GM18909 (cell line): ENCODE measurements around the gene PLEKHA8.
A peak's percentile ranks its signal among the peaks of the same experiment; 100 is the strongest.

Experiments
- ATAC-seq: cut with Tn5 transposase; IDR thresholded peaks from one replicate; pipeline ENCODE4 v1.9.1; 2021; ENCODE audit warnings: mild to moderate bottlenecking; ENCODE audit not compliant: unreplicated experiment, poor library complexity

PLEKHA8 gene, protein sequence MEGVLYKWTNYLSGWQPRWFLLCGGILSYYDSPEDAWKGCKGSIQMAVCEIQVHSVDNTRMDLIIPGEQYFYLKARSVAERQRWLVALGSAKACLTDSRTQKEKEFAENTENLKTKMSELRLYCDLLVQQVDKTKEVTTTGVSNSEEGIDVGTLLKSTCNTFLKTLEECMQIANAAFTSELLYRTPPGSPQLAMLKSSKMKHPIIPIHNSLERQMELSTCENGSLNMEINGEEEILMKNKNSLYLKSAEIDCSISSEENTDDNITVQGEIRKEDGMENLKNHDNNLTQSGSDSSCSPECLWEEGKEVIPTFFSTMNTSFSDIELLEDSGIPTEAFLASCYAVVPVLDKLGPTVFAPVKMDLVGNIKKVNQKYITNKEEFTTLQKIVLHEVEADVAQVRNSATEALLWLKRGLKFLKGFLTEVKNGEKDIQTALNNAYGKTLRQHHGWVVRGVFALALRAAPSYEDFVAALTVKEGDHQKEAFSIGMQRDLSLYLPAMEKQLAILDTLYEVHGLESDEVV

DNA sequence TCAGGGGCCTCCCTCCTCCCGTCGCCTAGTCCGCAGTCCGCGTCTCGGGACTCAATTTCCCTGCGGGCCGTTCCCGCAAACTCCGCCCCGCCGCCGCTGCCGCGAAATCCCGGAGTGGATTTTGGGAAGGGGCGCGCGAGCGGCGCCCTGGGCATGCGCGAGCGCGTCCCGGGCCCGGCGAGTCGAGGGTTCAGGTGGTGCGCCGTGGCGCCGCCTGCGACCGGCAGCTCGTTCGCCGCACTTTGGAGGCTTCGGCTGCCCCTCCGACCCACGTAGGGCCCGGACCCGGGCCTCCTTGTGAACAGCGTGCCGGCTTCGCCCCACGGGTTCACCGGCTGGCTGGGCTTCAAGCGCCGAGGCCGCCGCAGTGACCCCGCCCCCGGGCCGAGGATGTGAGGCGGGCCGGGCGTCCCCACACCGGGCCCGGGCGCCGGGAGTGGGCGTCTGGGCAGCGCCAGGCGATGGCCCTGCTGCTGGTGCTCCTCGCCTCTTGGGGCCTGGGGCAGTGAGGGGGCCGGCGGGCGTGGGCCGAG lies at the start of gene PLEKHA8:
Gene PLEKHA8, plus strand, starts transcription at position 197 of the 533 bp plus-strand sequence. CDS start 351 bp downstream, outside the sequence.
- peak; percentile 53 for ATAC-seq

DNA sequence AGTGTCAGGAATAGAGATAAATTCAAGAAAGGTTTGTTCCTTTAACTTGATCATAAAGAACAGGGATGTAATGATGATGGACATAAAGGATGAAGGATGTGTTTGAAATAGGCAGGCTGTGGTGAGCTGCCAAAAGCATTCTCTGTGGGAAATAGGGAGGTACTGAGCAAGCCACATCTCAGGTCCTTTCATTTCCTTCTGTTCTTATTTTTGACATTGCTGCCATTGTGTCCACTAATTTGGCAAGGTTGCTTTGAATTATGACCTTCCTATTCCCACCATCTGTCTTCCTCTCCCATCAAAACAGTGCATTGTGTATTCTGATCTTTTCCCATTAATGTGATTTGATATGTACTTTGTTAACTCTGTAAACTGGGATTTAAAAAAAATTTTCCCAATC lies 48.1 kb upstream of the PLEKHA8 start:
- no peak for ATAC-seq

DNA sequence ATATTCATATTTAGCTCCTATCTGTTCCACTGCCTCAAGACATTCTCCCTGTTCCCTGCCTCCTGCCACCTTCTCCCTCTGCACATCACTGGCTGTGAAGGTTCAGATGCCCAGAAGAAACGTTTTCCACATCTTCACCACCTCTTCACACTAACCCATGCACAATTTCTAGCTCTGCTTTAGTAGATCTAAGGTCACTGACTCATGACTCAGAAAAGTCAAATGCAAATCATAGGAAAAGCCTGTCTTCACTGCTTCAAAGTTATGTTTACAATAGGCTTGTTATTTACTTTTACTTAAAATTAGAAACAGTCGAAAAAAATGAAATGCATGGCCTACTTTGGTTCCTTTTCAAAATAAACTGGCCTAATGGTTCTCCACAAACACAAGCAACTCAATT lies 41.1 kb upstream of the PLEKHA8 start:
- no peak for ATAC-seq

DNA sequence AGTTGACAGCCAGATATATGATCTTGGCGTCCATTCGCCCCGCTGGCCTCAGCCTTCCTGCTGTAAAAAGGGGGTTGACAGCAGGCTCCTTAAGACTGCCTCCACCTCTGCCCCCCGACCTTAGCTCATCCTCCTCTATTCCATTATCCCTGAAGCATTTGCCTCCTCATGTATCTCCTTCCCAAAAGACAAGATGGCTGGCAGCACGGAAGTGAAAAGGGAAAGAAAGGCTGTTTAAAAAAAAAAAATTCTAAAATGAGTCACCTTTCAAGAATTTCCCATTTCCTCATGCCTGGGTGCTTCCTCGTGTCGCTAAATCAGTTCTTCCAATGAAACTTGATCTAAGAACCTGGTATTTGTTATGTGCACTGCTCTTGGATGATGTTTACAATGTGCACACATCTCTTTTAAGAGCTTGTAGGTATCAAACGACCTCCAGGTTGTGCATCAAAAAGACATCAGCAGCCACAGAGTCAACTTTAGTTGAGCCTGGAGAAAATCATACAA lies 40.3 kb upstream of the PLEKHA8 start:
- no peak for ATAC-seq

DNA sequence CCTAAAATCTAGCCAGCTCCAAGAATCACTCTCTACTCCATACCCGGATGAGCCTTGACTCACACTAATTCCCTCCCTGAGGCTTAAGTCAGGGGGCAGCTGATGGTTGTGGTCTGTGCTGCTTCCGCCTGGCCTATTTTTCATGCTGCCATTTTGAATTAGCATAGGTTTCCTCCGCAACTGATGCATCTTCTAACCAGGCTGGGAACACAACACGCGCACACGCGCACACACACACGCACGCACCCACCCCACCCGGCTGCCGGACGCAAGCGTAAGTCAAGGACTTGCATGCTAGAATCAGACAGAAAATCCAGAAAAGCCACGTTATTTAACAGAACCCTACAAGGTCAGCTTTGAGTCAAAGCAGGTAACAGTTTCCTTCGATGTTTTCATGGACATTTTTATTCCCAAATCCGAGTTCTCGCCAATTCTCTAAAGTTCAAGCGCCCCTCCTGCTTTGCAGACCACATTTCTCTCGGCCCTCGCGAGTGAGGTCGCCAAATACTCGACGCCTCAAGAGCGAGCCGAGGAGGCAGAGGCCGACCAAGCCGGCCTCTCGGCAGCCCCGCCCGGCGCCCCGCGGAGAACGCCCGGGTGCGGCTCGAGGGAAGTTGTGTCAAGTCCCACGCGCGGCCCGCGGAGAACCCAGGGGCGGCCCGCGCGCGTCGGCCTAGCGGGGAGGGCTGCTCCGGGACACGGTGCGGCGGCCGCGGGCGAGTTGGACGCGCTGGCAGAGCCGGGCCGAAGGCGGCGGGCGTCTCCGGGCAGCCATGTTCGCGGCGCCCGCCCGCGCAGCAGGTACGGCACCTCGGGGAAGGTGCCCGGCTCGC lies 39.6 kb upstream of the PLEKHA8 start:
- peak; percentile 42 for ATAC-seq

DNA sequence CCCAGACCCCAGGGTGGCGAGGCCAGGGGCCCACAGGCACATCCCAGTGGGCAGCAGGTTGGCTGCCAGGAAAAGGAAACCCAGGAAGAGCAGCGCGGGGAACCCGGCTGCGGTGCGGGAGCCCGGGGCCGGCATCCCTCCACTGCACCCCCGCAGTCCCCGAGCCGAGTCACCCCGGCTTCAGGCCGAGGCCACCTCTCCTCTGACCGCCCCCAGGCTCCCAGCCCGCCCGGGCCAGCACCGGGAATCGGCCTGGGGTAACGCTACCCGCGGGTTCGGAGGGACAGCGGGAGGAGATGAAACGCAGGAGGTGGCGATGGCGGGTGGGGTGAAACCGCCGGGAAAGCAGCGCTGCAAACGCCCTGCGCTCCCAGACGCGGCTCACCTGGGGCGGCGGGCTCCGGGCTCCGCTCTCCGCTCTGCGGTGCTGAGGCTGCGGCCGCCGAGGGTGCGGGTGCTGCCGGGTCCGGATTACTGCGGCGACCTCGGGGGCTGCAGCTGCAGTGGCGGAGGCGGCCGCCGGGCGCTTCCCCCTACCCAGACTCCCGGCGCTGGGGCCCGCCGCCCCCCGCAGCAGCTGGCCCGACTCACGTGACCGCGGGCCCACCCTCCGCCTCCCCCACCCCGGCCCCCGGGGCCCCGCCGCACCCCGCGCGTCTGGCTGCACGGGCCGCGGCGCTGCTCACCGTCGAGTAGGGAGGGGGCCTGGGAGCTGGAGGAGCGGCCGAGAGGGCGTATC lies 38.8 kb upstream of the PLEKHA8 start, which contains the start of gene SCRN1:
Gene SCRN1, minus strand, starts transcription at position 545 of the 739 bp plus-strand sequence. CDS start 20,734 bp downstream, outside the sequence.
- ATAC-seq = peak; percentile 39

DNA sequence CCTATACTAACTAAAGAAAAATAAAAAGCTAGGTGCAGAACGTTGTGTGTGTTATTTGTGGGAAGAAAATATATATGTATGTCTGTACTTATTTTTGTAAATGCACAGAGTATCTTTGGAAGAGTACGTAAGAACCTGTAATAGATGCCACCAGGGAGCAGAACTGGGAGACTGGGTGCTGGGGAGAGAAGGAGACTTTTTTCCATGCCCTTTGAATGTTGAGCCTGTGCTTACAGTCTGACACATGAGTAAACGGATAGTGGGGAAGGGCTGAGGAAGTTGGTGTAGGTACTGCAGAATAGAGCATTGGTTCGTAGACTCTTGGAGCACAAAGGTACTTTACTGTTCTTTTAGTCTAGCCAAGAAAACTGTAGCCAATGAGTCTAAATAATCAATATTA lies 37.3 kb upstream of the PLEKHA8 start:
- no peak for ATAC-seq

DNA sequence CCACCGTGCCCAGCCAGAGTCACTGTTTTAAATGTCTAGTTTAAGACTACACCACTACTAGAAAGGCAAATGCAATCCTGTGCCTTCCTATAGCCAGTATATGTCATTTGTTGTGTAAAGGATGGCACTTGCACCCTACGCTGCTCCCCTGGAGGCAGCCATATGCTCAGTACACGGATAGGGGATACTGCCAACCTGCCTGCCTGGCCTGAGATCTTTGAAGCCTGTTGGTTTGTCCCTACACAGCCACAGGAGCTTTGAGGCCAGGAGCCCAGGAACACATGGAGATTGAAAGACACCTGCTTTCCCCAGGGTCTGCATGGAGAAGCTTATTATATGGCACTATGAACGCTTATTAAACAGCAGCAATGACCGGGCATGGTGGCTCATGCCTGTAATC lies 36.3 kb upstream of the PLEKHA8 start:
- ATAC-seq = no peak

DNA sequence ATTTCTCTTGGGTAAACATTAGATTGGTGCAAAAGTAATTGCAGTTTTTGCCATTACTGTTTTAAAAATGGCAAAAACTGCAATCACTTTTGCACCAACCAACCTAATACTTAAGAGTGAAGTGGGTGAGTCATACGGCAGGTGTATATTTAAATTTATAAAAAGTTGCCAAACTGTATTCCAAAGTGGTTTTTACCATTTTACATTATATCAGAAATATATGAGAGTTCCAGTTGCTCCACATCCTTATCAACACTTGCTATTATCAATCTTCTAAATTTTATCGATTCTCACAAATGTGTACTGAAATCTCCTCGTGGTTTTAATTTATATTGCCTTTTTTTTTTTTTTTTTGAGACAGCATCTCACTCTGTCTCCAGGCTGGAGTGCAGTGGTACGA lies 35.1 kb upstream of the PLEKHA8 start:
- no peak for ATAC-seq

DNA sequence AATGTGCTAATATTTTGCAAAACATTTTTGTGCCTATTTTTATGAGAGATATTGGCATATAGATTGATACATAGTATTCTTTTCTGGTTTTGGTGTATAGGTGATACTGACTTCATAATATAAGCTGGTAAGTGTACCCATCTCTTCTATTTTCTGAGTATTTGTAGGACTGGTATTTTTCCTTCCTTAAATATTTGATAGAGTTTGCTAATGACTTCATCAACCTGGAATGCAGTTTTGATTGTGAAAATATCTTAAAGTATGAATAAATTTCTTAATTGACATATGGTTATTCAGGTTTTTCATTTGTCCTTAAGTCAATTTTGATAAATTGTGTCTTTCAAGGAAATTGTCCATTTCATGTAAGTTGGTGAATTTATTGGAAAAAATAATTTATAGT lies 32.6 kb upstream of the PLEKHA8 start:
- ATAC-seq = no peak

DNA sequence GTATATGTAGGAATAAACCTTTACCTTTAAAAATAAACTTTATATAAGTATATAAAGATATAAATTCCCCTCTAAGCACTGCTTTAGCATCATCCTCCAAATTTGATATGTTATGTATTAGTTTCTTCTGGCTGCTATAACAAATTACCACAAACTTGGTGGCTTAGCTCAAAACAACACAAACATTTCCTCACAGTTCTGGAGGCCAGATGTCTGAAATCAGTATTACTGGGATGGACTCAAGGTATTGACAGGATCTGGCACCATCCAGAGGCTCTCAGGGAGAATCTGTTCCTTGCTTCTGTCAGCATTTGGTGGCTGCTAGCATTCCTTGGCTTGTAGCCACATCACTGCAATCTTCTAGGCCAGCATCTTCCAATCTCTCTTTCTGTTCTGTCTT lies 31.9 kb upstream of the PLEKHA8 start:
- no peak for ATAC-seq

DNA sequence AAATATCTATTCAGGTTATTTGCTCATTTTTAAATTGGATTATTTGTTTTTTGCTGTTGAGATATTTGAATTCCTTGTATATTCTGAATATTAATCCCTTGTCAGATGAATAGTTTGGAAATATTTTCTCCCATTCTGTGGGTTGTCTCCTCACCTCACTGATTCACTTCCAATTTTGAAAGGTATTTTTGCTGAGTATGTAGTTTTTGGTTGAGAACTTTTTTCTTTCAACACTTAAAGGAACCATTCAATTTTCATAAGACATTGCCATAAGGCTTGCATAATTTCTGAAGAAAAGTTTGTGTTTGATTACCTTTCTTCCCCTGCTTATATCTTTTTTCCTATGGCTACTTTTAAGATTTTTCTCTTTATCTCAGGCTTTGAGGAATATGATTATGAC lies 29.7 kb upstream of the PLEKHA8 start:
- no peak for ATAC-seq

DNA sequence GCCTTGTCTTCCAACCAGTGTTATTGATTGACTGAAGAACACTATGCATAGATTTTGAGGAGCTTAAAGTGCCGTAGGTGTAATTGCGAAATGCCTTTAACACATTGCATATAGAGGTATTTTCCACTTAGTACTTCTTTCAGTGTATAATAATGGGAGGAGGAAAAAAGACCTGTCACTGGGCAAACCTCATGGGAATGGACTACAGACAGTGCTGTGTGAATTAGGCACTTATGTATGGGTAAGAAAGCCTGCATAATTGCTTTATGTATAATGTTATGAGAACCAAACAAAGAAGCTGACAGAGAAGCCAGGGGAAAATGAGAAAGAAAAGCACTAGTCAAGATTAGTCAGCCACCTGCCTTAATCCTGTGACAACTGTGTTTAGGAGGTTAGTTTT lies 26.2 kb upstream of the PLEKHA8 start:
- no peak for ATAC-seq

DNA sequence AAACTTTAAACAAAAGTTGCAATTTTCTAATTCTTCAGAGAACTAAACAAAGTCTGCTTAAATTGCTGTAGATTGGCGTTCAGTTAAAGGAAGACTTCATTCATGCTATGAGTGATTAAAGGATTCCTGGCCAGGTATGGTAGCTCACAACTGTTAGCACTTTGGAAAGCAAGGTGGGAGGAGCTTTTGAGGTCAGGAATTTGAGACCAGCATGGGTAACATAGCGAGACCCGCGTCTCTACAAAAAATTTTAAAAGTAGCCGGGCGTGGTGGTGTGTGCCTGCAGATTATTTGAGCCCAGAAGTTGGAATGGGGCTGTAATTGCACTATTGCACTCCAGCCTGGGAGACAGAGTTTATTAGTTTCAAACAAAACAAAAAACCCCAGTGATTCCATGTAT lies 25.1 kb upstream of the PLEKHA8 start:
- no peak for ATAC-seq

DNA sequence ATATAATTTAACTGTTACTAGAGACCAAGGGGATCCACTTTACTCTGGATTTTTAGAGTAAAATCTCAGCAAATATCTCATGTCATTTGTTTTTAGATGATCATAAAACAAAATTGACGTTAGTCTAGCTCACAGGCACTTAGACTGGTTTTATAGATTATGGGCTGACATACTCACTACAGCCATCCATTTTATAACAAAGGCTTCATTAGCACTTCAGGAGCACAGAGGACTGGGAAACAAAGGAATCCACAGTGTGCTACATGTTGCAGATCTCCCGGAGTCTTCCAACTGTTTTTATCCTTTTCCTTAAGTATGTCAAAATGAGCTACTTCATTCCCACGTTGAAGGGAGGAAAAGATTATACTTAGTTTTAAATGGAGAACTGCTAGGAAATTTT lies 22.7 kb upstream of the PLEKHA8 start:
- no peak for ATAC-seq

DNA sequence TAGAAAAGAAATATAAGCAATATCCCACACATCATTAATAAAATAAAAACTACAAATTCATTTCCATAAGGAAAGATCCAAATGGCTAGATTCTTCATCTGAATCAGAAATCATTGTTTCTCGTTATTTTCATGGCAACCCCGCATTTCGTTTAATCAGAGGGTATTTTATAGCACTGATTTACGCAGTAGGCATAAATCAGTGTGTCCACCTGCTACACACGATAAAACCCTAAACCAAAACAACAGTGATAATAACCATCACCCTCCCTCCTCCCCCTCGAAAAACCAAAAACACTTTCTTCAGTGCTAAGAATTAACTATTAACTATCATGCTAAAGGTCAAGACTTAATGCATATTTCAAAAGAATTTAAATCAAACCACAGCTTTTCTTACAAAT lies 18.2 kb upstream of the PLEKHA8 start:
- ATAC-seq = no peak

DNA sequence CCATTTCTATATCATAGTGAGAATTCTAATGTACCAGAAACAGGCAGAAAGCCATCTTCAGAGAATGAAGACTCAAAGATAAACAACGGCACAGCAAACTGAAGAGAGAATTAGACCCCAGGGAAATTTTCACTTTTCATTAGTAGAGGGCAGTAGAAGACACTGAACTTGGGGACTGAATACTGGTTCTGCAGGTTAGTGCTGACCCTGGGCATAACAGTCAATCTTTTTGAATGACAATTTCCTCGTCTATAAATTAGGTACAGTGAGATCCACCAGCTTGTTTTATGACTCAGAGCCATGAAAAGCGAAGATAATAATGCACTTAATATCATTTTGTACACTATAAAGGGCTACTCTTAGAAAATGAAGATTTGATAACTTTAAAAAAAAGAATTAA lies 15.5 kb upstream of the PLEKHA8 start:
- no peak for ATAC-seq

DNA sequence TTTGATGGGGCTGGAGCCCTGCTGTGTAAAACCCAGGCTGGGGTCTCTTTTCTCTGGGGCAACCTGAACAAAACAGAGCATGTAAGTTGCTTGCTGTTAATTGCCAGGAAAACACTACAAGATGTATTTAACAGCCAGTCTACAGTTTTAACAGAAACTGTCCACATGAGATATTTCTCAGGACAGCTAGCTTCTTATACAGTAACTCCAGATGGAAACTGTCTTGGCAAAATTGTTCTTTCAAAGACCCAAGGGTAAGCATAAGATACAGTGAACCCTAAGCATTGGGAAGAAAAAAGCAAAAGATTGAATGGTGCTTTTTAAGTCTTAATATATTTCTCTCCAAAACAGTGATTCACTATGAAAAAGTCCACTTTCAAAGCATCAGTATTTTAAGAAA lies 9.8 kb upstream of the PLEKHA8 start:
- ATAC-seq = no peak

DNA sequence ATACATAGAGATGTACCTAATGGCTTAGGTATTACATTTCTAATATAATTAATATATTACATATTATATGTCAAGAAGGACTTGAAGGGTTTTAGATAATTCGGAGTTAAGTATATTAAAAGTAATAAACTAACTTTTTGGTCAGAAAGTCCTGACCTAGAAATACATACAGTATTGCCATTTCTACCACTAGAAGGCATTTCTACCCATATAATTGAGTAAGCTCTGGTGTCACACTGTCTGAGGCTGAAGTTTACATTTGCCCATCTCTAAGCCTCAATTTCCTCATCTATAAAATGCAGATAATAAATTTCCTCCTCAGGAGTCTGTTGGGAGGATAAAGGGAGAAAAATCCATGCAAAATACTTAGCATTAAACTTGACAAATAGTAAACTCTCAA lies 8.8 kb upstream of the PLEKHA8 start:
- no peak for ATAC-seq

DNA sequence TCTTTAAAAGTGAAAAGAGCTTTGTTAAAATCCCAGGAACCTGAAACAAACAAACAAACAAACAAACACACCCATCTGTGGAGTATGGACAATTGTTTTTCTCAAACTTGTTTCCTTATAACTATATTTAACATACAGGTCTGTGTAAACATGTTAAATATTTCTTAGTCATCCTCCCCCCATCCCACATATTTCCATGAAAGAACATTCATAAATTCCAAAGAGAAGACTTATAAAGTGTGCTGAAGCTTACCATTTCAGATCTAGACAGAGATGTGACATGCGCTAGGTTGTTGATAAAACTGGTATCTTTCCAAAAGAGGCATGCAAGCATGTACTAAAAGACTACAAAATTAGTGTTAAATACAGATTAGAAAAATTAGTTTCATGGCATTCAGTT lies 8.3 kb upstream of the PLEKHA8 start:
- ATAC-seq = no peak
